Suprapubic skin (tissue), 4 donors: ENCODE results near the gene SPEG. TPM values are rescaled to one million over a fixed set of nuclear protein-coding genes. Genes with fewer than 3 reads are reported as not detected.

Experiments
- DNase-seq, 2 donors: peaks; one replicate each; pipeline ENCODE4 v3.0.0-alpha.2; 2019; ENCODE audit warnings: low spot score in 2 of 2
- H3K27ac ChIP-seq: fragments of 200-600 bp; sonication (generic); one replicate; pipeline ENCODE4 v1.5.1; 2019
- H3K27me3 ChIP-seq: fragments of 200-600 bp; sonication (generic); one replicate; pipeline ENCODE4 v1.5.1; 2019
- H3K36me3 ChIP-seq: fragments of 200-600 bp; sonication (generic); one replicate; pipeline ENCODE4 v1.5.1; 2019
- H3K4me1 ChIP-seq: fragments of 200-600 bp; sonication (generic); one replicate; pipeline ENCODE4 v1.5.1; 2019
- H3K4me3 ChIP-seq: fragments of 200-600 bp; sonication (generic); one replicate; pipeline ENCODE4 v1.5.1; 2019; ENCODE audit warnings: mild to moderate bottlenecking
- H3K9me3 ChIP-seq: fragments of 200-600 bp; sonication (generic); one replicate; pipeline ENCODE4 v1.5.1; 2019
- CTCF ChIP-seq, 2 donors: fragments of 200-600 bp in 1 of 2; fragments of 450-650 bp in 1 of 2; sonication (generic) in 1 of 2; IDR thresholded peaks; one replicate each; pipeline ENCODE4 v1.5.1; 2016 to 2019; ENCODE audit warnings: antibody characterized with exemption in 2 of 2, mild to moderate bottlenecking in 1 of 2, moderate library complexity in 1 of 2
- EP300 ChIP-seq: sonication (generic); formaldehyde crosslinking; IDR thresholded peaks from one replicate; pipeline ENCODE4 v1.6.1; 2017; ENCODE audit warnings: antibody characterized with exemption
- POLR2A ChIP-seq, 2 donors: fragments of 450-650 bp; IDR thresholded peaks; one replicate each; pipeline ENCODE4 v1.6.1; 2017; ENCODE audit warnings: antibody characterized with exemption in 2 of 2, mild to moderate bottlenecking in 2 of 2, moderate library complexity in 2 of 2
- POLR2AphosphoS5 ChIP-seq, 3 donors: sonication (generic); formaldehyde crosslinking; IDR thresholded peaks; one replicate each; pipeline ENCODE4 v1.6.1; 2017; ENCODE audit warnings: antibody characterized with exemption in 3 of 3
- WGBS: methylation state at CpG from one replicate; pipeline ENCODE4 v1.1.5; 2018; 5-methylcytosine and 5-hydroxymethylcytosine counted together
- total RNA-seq, 4 donors: library from RNA; depleted of rRNA; stranded (reverse); fragments of >200 nt; gene quantifications; one replicate each; pipeline ENCODE4 v1.1.0, GENCODE V29; 2016

SPEG gene
- total RNA-seq, 4 donors from 2014 or later, result 6.5 to 17.2 (median 6.7) TPM

DNA sequence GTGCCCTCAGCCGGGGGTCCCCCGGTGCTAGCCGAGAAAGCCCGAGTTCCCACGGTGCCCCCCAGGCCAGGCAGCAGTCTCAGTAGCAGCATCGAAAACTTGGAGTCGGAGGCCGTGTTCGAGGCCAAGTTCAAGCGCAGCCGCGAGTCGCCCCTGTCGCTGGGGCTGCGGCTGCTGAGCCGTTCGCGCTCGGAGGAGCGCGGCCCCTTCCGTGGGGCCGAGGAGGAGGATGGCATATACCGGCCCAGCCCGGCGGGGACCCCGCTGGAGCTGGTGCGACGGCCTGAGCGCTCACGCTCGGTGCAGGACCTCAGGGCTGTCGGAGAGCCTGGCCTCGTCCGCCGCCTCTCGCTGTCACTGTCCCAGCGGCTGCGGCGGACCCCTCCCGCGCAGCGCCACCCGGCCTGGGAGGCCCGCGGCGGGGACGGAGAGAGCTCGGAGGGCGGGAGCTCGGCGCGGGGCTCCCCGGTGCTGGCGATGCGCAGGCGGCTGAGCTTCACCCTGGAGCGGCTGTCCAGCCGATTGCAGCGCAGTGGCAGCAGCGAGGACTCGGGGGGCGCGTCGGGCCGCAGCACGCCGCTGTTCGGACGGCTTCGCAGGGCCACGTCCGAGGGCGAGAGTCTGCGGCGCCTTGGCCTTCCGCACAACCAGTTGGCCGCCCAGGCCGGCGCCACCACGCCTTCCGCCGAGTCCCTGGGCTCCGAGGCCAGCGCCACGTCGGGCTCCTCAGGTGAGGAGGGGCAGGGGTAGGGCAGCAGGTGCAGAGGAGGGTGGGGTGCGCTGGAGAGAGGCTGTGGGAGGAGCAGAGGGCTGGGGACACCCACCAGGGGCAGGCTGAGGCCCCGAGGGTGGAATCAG is 49.9 kb downstream of the SPEG start:
- H3K27ac ChIP-seq, result no peak overlapping the region
- TF ChIP-seq CTCF (IDR thresholded peaks at IDR 0.05), result no peak
- no peak for TF ChIP-seq EP300
- no peak for TF ChIP-seq POLR2AphosphoS5 (IDR thresholded peaks at IDR 0.05)
- no peak for TF ChIP-seq POLR2A (IDR thresholded peaks at IDR 0.05)
- H3K4me3 ChIP-seq, result peak overlapping the region; percentile 37
- no peaks in the 10 kb centered on the region for H3K9me3 ChIP-seq
- 7% methylated on average over 17 of the region's 89 CpGs for WGBS
- peaks cover 19% of the 10 kb centered on the region for H3K4me1 ChIP-seq
- peaks cover 67% of the 10 kb centered on the region for H3K27me3 ChIP-seq
- H3K36me3 ChIP-seq, result no peaks in the 10 kb centered on the region
- DNase-seq, result no peak

DNA sequence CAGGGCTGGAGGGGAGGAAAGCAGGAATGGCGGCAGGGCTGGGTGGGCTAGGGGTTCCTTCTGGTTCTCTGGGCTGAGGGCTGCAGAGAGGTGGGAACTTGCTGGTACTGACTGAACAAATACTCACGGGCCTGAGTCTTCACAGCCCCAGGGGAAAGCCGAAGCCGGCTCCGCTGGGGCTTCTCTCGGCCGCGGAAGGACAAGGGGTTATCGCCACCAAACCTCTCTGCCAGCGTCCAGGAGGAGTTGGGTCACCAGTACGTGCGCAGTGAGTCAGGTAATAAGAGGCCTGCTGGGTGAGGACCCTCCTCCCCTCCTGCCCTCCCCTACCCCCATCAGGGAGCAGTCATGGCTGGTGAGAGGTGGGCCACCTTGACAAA is 50.5 kb downstream of the SPEG start:
- H3K9me3 ChIP-seq, result no peaks in the 10 kb centered on the region
- no peak for DNase-seq
- TF ChIP-seq POLR2A (IDR thresholded peaks at IDR 0.05) (no peak), CTCF (IDR thresholded peaks at IDR 0.05) (no peak), EP300 (no peak), POLR2AphosphoS5 (IDR thresholded peaks at IDR 0.05) (no peak)
- no peaks in the 10 kb centered on the region for H3K36me3 ChIP-seq
- H3K27me3 ChIP-seq, result peaks cover 67% of the 10 kb centered on the region
- 80% methylated on average over 1 of the region's 12 CpGs for WGBS
- peaks cover 19% of the 10 kb centered on the region for H3K4me1 ChIP-seq
- H3K4me3 ChIP-seq, result no peak overlapping the region
- H3K27ac ChIP-seq, result no peak overlapping the region

GRCh38 chr2:219486380-219486959 is 51.8 kb downstream of the SPEG start:
- Histone ChIP-seq H3K36me3 (no peaks in the 10 kb centered on the region), H3K27me3 (peaks cover 67% of the 10 kb centered on the region), H3K4me1 (peaks cover 19% of the 10 kb centered on the region), H3K9me3 (no peaks in the 10 kb centered on the region), H3K27ac (no peak overlapping the region), H3K4me3 (no peak overlapping the region)
- no peak for DNase-seq
- TF ChIP-seq CTCF (IDR thresholded peaks at IDR 0.05) (no peak), EP300 (no peak), POLR2A (IDR thresholded peaks at IDR 0.05) (no peak), POLR2AphosphoS5 (IDR thresholded peaks at IDR 0.05) (no peak)
- 52% methylated on average over 4 of the region's 8 CpGs for WGBS

- TF ChIP-seq CTCF (IDR thresholded peaks at IDR 0.05), result no peak
- 96% methylated on average over 10 of the region's 17 CpGs for WGBS
- Histone ChIP-seq H3K4me1 (peaks cover 17% of the 10 kb centered on the region), H3K4me3 (no peak overlapping the region), H3K36me3 (no peaks in the 10 kb centered on the region), H3K27ac (no peak overlapping the region), H3K27me3 (peaks cover 64% of the 10 kb centered on the region), H3K9me3 (no peaks in the 10 kb centered on the region)
- DNase-seq, result no peak
Measured at GRCh38 chr2:219488149-219488843, 53.7 kb downstream of the SPEG start.

- 92% methylated on average over 12 of the region's 14 CpGs for WGBS
- no peaks in the 10 kb centered on the region for H3K9me3 ChIP-seq
- H3K4me1 ChIP-seq, result peaks cover 12% of the 10 kb centered on the region
- no peak for DNase-seq
- H3K27ac ChIP-seq, result no peak overlapping the region
- peaks cover 60% of the 10 kb centered on the region for H3K27me3 ChIP-seq
- H3K4me3 ChIP-seq, result no peak overlapping the region
- H3K36me3 ChIP-seq, result no peaks in the 10 kb centered on the region
- TF ChIP-seq POLR2A (IDR thresholded peaks at IDR 0.05) (no peak), CTCF (IDR thresholded peaks at IDR 0.05) (no peak)
Measured at GRCh38 chr2:219488844-219489194, 54.2 kb downstream of the SPEG start.
